GM19193 (cell line): ENCODE results near the gene SLC12A2.

Experiments used
- POLR2A ChIP-seq: IDR thresholded peaks from 4 replicates; pipeline ENCODE4 v1.6.1; 2011; ENCODE audit not compliant: insufficient read depth, insufficient read length; ENCODE audit errors: extremely low read depth

The SLC12A2 gene

GRCh38 chr5:128174951-128175350 lies 91.4 kb downstream of the SLC12A2 start:
- no peak for TF ChIP-seq POLR2A

DNA sequence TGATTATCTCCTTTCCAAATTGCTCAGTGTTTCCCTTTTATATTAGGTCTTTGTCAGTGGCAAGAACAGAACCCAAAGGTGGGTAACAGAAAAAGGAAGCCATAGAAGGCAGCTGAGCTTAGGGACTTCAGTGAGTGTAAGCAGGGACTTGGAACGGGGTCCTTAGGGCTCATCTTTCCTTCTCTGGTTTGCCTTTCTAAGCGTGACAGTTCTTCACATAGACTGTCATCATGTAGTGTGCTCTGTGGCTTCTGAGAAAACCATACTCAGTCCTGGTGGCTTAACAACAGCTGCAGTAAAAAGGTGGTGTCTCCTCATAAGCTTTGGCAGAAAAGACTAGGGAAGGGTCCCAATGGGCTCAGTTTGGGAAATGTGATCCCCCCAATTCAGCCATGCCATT lies 108.8 kb downstream of the SLC12A2 start:
- TF ChIP-seq POLR2A: no peak

GRCh38 chr5:128193665-128194390 lies 110.3 kb downstream of the SLC12A2 start:
- TF ChIP-seq POLR2A: no peak

GRCh38 chr5:128195316-128195715 lies 111.8 kb downstream of the SLC12A2 start:
- TF ChIP-seq POLR2A: no peak

DNA sequence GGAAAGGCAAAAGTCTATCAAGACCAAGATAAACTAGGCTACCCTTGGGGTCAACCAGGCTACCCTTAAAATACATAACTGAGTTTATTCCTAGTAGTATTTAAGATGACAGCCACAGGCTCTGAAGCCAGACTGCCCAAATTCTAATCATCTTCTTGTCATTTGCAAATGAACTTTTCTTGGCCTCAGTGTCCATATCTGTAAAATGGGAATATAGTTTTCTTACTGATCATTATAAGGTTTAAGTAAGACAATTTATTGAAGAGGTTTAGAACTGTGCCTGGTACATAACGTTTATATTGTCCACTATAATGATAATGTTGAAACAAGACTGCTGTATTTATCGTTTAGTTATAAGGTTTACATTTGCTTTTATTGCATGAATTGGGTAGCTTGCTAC lies 112.5 kb downstream of the SLC12A2 start:
- TF ChIP-seq POLR2A: no peak

DNA sequence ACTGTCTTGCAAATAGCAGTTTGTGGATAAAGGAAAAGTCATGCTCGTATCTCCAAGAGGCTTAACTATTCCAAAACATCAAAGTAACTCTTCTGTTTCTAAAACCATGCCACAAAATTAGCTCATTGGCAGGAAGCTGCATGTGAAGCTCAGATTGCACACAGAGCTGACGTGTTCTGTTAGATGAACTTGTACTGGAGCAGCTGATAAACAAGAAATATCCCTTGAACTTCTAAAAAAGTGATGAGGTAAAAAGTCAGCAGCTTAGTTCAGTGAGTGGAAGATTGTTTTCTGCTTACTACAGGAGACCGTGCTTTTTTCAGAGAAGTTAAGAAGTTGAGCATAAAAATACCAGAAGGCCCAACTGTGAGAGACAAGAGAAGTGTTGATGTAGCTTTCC lies 113.2 kb downstream of the SLC12A2 start:
- TF ChIP-seq POLR2A: no peak

- TF ChIP-seq POLR2A: no peak
Observed at GRCh38 chr5:128197896-128198522, 114.4 kb downstream of the SLC12A2 start.

- no peak for TF ChIP-seq POLR2A
Observed at GRCh38 chr5:128199104-128199503, 115.5 kb downstream of the SLC12A2 start.

- TF ChIP-seq POLR2A: no peak
Observed at GRCh38 chr5:128199611-128200010, 116.0 kb downstream of the SLC12A2 start.

- TF ChIP-seq POLR2A: no peak
Observed at GRCh38 chr5:128201065-128201926, 117.7 kb downstream of the SLC12A2 start.

GRCh38 chr5:128202320-128202719 lies 118.8 kb downstream of the SLC12A2 start:
- TF ChIP-seq POLR2A: no peak

DNA sequence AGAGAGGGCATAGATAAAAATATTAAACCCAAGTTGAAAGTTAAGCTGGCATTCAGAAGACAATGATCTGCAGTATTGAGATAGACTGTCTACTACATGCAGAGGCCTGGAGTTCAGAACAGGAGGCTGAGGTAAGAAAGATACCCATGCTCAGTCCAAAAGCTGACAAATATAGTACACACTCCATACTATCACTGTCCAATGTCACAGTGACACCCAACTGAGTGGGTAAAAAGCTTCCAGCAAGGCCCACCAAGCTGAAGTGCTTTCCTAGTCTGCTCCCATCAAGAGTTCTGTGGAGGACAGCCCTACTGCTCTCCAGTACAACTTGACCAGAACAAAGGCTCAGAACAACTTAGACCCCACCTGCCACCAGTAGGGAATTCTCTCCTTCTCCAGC lies 124.9 kb downstream of the SLC12A2 start:
- no peak for TF ChIP-seq POLR2A

DNA sequence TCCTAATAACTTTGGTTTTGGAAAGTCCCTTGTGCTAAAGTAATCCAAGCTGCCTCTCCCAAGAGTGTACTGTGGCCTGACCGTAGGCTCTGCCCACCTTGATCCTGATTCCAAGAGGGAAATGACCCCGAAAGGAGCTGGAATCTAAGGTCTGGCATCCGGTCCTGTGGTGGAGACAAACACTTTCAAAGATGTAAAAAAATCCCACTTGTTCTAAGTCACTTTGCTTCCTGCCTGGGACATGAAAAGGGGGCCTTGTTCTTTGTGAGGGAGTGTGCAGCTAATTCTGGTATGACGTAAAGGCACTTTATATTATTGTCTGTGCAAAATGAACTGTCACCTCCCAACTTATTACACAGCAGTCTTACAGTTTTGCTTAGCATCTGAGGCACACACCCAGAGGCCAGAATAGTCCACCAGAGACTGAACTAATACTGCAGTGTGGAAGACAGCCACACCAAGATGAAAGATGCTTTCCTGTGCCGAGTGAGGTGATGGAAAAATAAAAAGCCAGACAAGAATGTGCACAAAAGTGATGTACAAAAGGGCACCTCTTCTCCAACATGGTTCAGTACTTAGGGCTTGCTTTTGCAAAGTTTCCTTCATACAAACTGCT lies 128.7 kb downstream of the SLC12A2 start:
- TF ChIP-seq POLR2A: no peak

DNA sequence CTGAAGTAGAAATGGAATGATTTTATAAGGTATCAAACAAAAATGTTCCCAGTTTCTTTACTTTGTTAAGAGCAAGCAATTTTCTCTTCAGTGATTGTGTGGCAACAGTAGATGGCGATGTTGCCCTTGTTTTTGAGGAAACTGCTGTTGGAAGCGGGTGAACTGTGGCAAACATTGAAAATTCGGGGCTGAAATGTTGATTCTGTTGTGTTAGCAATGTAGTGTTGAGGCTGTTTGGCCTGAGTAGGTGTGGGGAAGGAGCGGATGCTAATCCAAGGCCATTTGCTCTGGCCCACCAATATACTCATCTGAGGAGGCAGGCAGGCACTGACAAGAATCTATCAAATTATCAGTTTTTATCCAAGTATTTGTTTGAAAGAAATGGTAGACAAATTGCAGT lies 129.8 kb downstream of the SLC12A2 start:
- TF ChIP-seq POLR2A: no peak

DNA sequence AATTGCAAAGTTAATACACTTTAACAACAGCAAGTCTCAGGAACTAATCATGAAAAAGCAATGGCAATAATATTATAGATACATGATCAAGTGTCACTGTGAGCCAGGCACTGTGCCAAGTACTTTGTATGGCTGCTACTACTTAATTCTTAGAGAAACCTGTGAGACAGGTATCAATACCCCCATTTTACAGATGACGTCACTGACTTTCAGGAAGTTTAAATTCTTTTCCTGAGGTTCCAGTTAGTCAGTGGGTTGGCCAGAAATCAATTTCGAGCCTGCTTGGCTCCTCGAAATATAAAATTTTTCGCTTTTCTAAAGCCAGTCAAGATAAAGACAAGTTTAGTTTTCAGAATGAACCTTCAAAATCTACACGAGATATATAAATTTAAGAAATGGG lies 130.3 kb downstream of the SLC12A2 start:
- TF ChIP-seq POLR2A: no peak
